ENCODE data around the gene RWDD1.

DNA sequence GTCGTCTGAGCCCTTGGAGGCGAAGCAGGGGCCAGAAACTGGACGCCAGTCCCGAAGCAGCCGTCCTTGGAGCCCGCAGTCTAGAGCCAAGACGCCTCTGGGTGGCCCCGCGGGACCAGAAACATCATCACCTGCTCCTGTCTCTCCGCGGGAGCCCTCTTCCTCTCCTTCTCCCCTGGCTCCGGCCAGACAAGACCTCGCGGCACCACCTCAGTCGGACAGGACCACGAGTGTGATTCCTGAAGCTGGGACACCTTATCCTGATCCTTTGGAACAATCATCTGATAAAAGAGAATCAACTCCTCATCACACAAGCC lies 45.4 kb downstream of the RWDD1 start:
- TF ChIP-seq, protein P1, sequence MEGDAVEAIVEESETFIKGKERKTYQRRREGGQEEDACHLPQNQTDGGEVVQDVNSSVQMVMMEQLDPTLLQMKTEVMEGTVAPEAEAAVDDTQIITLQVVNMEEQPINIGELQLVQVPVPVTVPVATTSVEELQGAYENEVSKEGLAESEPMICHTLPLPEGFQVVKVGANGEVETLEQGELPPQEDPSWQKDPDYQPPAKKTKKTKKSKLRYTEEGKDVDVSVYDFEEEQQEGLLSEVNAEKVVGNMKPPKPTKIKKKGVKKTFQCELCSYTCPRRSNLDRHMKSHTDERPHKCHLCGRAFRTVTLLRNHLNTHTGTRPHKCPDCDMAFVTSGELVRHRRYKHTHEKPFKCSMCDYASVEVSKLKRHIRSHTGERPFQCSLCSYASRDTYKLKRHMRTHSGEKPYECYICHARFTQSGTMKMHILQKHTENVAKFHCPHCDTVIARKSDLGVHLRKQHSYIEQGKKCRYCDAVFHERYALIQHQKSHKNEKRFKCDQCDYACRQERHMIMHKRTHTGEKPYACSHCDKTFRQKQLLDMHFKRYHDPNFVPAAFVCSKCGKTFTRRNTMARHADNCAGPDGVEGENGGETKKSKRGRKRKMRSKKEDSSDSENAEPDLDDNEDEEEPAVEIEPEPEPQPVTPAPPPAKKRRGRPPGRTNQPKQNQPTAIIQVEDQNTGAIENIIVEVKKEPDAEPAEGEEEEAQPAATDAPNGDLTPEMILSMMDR (IDR thresholded peaks at IDR 0.05; ENCODE audit: low read depth, low read length): no peak
- no peak for TF ChIP-seq EZH2phosphoT487 (IDR thresholded peaks at IDR 0.05; ENCODE audit: low read depth)
